ENCODE measurements around the gene IRF5. TPM values are rescaled to one million over a fixed set of nuclear protein-coding genes. Genes with fewer than 3 reads are reported as not detected.

IRF5 gene, protein sequence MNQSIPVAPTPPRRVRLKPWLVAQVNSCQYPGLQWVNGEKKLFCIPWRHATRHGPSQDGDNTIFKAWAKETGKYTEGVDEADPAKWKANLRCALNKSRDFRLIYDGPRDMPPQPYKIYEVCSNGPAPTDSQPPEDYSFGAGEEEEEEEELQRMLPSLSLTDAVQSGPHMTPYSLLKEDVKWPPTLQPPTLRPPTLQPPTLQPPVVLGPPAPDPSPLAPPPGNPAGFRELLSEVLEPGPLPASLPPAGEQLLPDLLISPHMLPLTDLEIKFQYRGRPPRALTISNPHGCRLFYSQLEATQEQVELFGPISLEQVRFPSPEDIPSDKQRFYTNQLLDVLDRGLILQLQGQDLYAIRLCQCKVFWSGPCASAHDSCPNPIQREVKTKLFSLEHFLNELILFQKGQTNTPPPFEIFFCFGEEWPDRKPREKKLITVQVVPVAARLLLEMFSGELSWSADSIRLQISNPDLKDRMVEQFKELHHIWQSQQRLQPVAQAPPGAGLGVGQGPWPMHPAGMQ
- total RNA-seq (2012; rRNA removed): under 0.01 and 0.76 TPM in 2 replicates

GRCh38 chr7:128937647-128938543 is at the start of gene IRF5:
Gene IRF5, plus strand, starts transcription at chr7:128937927. Its CDS starts 4,155 bp downstream, at chr7:128942082.
- Histone ChIP-seq H3K27me3 (ENCODE audit: control insufficient read depth, insufficient read depth, low read length) (peaks cover 73% of the 10 kb centered on the region), H3K9ac (ENCODE audit: low read depth, low read length) (no peak within 1 kb of the TSS), H3K4me2 (ENCODE audit: low read length) (peak within 1 kb of the TSS; percentile 93), H3K36me3 (ENCODE audit: insufficient read depth, low read length) (no peaks in the 10 kb centered on the region), H3K4me3 (ENCODE audit: low read length) (peak within 1 kb of the TSS; percentile 70), H3K9me3 (replicated peaks; ENCODE audit: low read length) (no peaks in the 10 kb centered on the region), H3K4me1 (ENCODE audit: control insufficient read depth, insufficient read depth, low read length) (peaks cover 13% of the 10 kb centered on the region)

GRCh38 chr7:128888039-128888755 is 49.5 kb upstream of the IRF5 start:
- no peak overlapping the region for H3K4me3 ChIP-seq (ENCODE audit: low read length)
- no peak overlapping the region for H3K4me2 ChIP-seq (ENCODE audit: low read length)

DNA sequence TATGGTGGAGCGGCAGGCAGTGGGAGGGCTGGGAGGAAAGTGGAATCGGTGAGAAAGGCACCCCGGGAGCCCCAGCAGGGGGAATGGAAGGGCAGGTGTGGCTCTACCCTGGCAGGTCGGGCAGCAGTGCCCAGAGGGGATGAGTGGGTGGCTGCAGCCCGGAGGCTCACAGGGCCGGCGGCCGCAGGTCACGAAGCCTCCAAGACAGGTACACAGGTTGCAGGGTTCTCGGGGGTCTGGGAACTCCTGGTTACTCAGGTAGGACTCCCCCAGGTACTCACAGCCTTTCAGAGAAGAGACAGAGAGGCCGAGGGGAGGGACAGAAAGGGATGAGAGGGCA is 49.0 kb upstream of the IRF5 start:
- Histone ChIP-seq H3K4me3 (ENCODE audit: low read length) (no peak overlapping the region), H3K4me1 (ENCODE audit: control insufficient read depth, insufficient read depth, low read length) (no peaks in the 10 kb centered on the region), H3K36me3 (ENCODE audit: insufficient read depth, low read length) (no peaks in the 10 kb centered on the region), H3K4me2 (ENCODE audit: low read length) (no peak overlapping the region), H3K9ac (ENCODE audit: low read depth, low read length) (no peak overlapping the region), H3K9me3 (replicated peaks; ENCODE audit: low read length) (no peaks in the 10 kb centered on the region), H3K27me3 (ENCODE audit: control insufficient read depth, insufficient read depth, low read length) (peaks cover 29% of the 10 kb centered on the region)

More at GRCh38 chr7:128888039-128888755, 49.5 kb upstream of the IRF5 start:
- Histone ChIP-seq H3K9me3 (replicated peaks; ENCODE audit: low read length) (no peaks in the 10 kb centered on the region), H3K4me1 (ENCODE audit: control insufficient read depth, insufficient read depth, low read length) (no peaks in the 10 kb centered on the region), H3K36me3 (ENCODE audit: insufficient read depth, low read length) (no peaks in the 10 kb centered on the region), H3K27me3 (ENCODE audit: control insufficient read depth, insufficient read depth, low read length) (peaks cover 26% of the 10 kb centered on the region), H3K9ac (ENCODE audit: low read depth, low read length) (no peak overlapping the region)

DNA sequence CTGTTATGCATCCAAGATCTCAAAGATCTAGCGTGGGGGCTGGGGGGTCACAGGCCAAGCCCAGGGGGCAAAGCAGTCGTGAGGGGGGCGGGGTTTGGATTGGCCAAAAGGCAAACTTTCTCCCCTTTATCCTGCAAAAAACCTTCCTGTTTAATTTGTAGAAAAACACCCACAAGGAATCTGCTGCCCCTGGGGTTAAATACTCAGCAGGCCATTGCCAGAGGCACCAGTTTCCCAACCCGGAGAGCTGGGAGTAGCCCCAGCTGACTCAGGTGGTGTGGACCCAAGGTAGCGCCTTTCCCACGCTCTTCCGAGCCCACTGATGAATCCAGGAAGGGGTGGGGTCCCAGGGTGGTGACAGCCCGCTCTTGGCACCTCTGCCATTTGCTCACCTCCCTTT is 48.6 kb upstream of the IRF5 start:
- no peaks in the 10 kb centered on the region for H3K9me3 ChIP-seq (replicated peaks; ENCODE audit: low read length)
- no peak overlapping the region for H3K9ac ChIP-seq (ENCODE audit: low read depth, low read length)
- no peaks in the 10 kb centered on the region for H3K36me3 ChIP-seq (ENCODE audit: insufficient read depth, low read length)
- peaks cover 29% of the 10 kb centered on the region for H3K27me3 ChIP-seq (ENCODE audit: control insufficient read depth, insufficient read depth, low read length)
- H3K4me3 ChIP-seq (ENCODE audit: low read length): no peak overlapping the region
- H3K4me1 ChIP-seq (ENCODE audit: control insufficient read depth, insufficient read depth, low read length): no peaks in the 10 kb centered on the region
- no peak overlapping the region for H3K4me2 ChIP-seq (ENCODE audit: low read length)

DNA sequence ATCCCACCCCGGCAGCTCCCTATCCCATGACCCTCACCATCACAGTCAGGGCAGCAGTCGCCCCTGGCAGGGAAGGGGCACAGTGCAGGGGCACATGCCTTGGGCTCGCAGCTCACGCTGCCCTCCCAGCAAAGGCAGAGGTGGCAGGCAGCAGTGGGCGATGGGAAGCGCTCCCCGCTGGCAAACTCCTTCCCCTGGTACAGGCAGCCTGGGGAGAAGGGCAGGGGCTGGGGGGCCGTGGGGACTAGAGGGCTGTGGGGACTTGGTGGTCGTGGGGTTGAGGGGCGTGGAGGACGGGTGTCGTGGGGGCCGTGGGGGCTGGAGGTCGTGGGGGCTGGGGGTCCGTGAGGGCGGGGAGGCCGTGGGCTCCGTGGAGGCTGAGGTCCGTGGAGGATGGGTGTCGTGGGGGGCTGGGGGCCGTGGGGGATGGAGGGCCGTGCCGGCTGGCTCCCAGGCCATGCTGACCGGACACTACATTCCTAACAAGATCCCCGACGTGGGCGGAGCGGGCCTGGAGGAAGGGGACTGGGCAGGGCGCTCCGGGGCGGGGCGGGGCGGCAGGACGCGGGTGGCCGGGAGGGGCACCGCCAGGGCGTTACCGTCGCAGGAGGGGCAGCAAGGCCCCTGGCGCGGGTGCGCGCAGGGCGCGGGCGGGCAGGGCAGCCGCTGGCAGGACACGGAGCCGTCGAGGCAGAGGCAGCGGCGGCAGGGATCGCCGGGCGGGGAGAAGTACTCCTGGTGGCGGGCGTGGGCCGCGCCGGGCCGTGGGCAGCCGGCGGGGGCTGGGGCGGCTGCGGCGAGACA is 47.2 kb upstream of the IRF5 start:
- H3K4me1 ChIP-seq (ENCODE audit: control insufficient read depth, insufficient read depth, low read length): no peaks in the 10 kb centered on the region
- H3K36me3 ChIP-seq (ENCODE audit: insufficient read depth, low read length): no peaks in the 10 kb centered on the region
- no peaks in the 10 kb centered on the region for H3K9me3 ChIP-seq (replicated peaks; ENCODE audit: low read length)
- H3K9ac ChIP-seq (ENCODE audit: low read depth, low read length): no peak overlapping the region
- peaks cover 29% of the 10 kb centered on the region for H3K27me3 ChIP-seq (ENCODE audit: control insufficient read depth, insufficient read depth, low read length)
- H3K4me2 ChIP-seq (ENCODE audit: low read length): peak overlapping the region; percentile 68
- peak overlapping the region; percentile 39 for H3K4me3 ChIP-seq (ENCODE audit: low read length)

GRCh38 chr7:128891110-128891941 is 46.4 kb upstream of the IRF5 start:
- Histone ChIP-seq H3K4me1 (ENCODE audit: control insufficient read depth, insufficient read depth, low read length) (no peaks in the 10 kb centered on the region), H3K36me3 (ENCODE audit: insufficient read depth, low read length) (no peaks in the 10 kb centered on the region), H3K9ac (ENCODE audit: low read depth, low read length) (no peak overlapping the region), H3K4me2 (ENCODE audit: low read length) (peak overlapping the region; percentile 68), H3K4me3 (ENCODE audit: low read length) (peak overlapping the region; percentile 39), H3K27me3 (ENCODE audit: control insufficient read depth, insufficient read depth, low read length) (peaks cover 28% of the 10 kb centered on the region), H3K9me3 (replicated peaks; ENCODE audit: low read length) (no peaks in the 10 kb centered on the region)

DNA sequence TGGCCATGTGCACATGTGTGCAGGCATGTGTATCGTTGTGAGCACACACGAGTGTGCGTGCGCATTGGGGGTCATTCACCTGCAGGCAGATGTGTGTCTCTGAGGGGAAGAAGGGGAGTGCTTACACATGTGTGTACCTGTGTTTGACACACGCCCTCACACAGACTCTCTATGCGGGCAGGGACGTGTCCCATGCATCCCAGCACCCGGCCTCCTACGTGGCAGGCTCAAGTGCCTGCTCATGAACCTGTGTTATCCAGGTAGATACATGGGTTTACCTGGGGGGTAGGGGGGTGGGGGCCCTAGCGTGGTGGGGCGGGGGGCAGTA is 45.8 kb upstream of the IRF5 start:
- no peak overlapping the region for H3K9ac ChIP-seq (ENCODE audit: low read depth, low read length)
- peaks cover 27% of the 10 kb centered on the region for H3K27me3 ChIP-seq (ENCODE audit: control insufficient read depth, insufficient read depth, low read length)

DNA sequence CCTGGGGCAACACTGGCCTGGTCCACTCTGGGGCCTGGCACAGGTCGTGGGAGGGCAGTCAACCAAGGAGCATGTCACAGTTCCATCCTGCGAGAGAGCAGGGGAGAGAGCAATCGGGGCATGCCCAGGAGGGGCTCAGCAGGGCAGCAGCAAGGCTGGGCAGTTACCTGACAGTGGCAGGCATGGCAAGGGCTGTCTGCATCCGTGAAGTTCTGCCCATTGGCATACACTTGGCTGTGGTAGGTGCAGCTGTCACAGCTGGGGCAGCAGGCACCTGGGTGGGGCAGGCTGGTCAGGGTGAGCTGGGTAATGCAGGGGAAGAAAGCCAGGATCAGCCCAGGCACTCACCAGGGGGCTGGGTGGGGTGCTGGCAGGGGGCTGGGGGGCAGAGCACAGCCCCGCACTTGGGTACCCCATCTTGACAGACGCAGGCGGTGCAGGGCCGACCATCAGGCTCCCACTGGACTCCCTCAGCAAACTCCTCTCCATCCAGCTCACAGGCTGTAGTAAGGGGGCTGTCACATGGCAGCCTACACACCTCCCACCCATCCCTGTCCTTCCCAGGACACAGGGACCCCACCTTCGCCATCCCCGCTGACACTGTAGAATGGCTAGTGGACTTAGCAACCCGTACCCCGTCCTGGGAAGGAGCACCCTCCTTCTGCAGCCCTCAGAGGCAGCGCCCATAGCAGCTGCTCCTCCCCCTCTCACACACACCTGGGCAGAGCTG is 45.0 kb upstream of the IRF5 start:
- peaks cover 32% of the 10 kb centered on the region for H3K27me3 ChIP-seq (ENCODE audit: control insufficient read depth, insufficient read depth, low read length)
- H3K9ac ChIP-seq (ENCODE audit: low read depth, low read length): no peak overlapping the region
- no peaks in the 10 kb centered on the region for H3K36me3 ChIP-seq (ENCODE audit: insufficient read depth, low read length)
- H3K4me3 ChIP-seq (ENCODE audit: low read length): no peak overlapping the region
- no peak overlapping the region for H3K4me2 ChIP-seq (ENCODE audit: low read length)
- H3K4me1 ChIP-seq (ENCODE audit: control insufficient read depth, insufficient read depth, low read length): no peaks in the 10 kb centered on the region
- no peaks in the 10 kb centered on the region for H3K9me3 ChIP-seq (replicated peaks; ENCODE audit: low read length)

More for the DNA sequence above, 45.8 kb upstream of the IRF5 start:
- H3K36me3 ChIP-seq (ENCODE audit: insufficient read depth, low read length): no peaks in the 10 kb centered on the region
- H3K4me3 ChIP-seq (ENCODE audit: low read length): no peak overlapping the region
- H3K9me3 ChIP-seq (replicated peaks; ENCODE audit: low read length): no peaks in the 10 kb centered on the region
- no peak overlapping the region for H3K4me2 ChIP-seq (ENCODE audit: low read length)
- H3K4me1 ChIP-seq (ENCODE audit: control insufficient read depth, insufficient read depth, low read length): no peaks in the 10 kb centered on the region

- Histone ChIP-seq H3K27me3 (ENCODE audit: control insufficient read depth, insufficient read depth, low read length) (peaks cover 34% of the 10 kb centered on the region), H3K9me3 (replicated peaks; ENCODE audit: low read length) (no peaks in the 10 kb centered on the region), H3K9ac (ENCODE audit: low read depth, low read length) (no peak overlapping the region), H3K4me3 (ENCODE audit: low read length) (no peak overlapping the region), H3K36me3 (ENCODE audit: insufficient read depth, low read length) (no peaks in the 10 kb centered on the region), H3K4me1 (ENCODE audit: control insufficient read depth, insufficient read depth, low read length) (no peaks in the 10 kb centered on the region), H3K4me2 (ENCODE audit: low read length) (no peak overlapping the region)
Measured at GRCh38 chr7:128893251-128894100, 44.3 kb upstream of the IRF5 start.
